ENCODE data around the gene FBXO31. TPM values are rescaled to one million over a fixed set of nuclear protein-coding genes. Genes with fewer than 3 reads are reported as not detected.

Gene FBXO31
- total and polyA plus RNA-seq, 10 of the 15 experiments (the other 5 are each of a cell fraction or from before 2014, with no cell fraction given), result 0.19 to 33.1 (median 10.3) TPM

- no peaks in the 10 kb centered on the region for H3K27me3 ChIP-seq (replicated peaks in 1 of 2; ENCODE audit: control insufficient read depth in 2 of 2, insufficient read depth in 2 of 2, low read length in 1 of 2)
- no peaks in the 10 kb centered on the region for H3K79me2 ChIP-seq (ENCODE audit: control insufficient read depth, insufficient read depth, low read length)
- H4K20me1 ChIP-seq (ENCODE audit: control insufficient read depth, insufficient read depth), result no peaks in the 10 kb centered on the region
- no peak for TF ChIP-seq MYB (IDR thresholded peaks at IDR 0.05; ENCODE audit: borderline replicate concordance, low read depth, low read length)
- no peak overlapping the region for H3K4me2 ChIP-seq (ENCODE audit: control insufficient read depth, insufficient read depth)
- SMC1A ChIA-PET (ENCODE audit: uncharacterized antibody, unreplicated experiment), result no interaction called here
- no peaks in the 10 kb centered on the region for H3K9me3 ChIP-seq (replicated peaks; ENCODE audit: control insufficient read depth, insufficient read depth, low read length)
- in situ Hi-C loops (cut with MboI) (no loop called here), intact Hi-C loops (cut with micrococcal nuclease; ENCODE audit: unreplicated experiment) (no loop called here)
- BruUV-seq (replicated peaks), result no TSS peak
- 91% methylated on average over 9 of the region's 9 CpGs for WGBS (ENCODE audit: insufficient coverage, insufficient replicate concordance, low lambda C conversion rate, missing lambda C conversion rate)
- H3K4me3 ChIP-seq, result no peak overlapping the region
- POLR2A ChIA-PET, result no interaction called here
- no peak overlapping the region for H3K9ac ChIP-seq (ENCODE audit: control insufficient read depth, insufficient read depth, low read length)
- no peak overlapping the region for H3K27ac ChIP-seq (ENCODE audit: control insufficient read depth, insufficient read depth)
- ATAC-seq, result no peak
- RAD21 ChIA-PET (ENCODE audit: unreplicated experiment), result no interaction called here
- CTCF ChIA-PET, result no interaction called here
- DNase-seq (ENCODE audit: low read depth, low spot score), result no peak
- no peaks in the 10 kb centered on the region for H3K4me1 ChIP-seq (ENCODE audit: control insufficient read depth, insufficient read depth, low read length)
- H3K36me3 ChIP-seq (ENCODE audit: control insufficient read depth in 2 of 2, insufficient read depth in 2 of 2, low read length in 1 of 2), result peaks cover 21 to 24% of the 10 kb centered on the region in 2 experiments
- FAIRE-seq, result no peak
- no peak overlapping the region for H2AFZ ChIP-seq (ENCODE audit: control insufficient read depth, low read depth, low read length)
Observed at GRCh38 chr16:87358696-87359095, 24.9 kb downstream of the FBXO31 start.

DNA sequence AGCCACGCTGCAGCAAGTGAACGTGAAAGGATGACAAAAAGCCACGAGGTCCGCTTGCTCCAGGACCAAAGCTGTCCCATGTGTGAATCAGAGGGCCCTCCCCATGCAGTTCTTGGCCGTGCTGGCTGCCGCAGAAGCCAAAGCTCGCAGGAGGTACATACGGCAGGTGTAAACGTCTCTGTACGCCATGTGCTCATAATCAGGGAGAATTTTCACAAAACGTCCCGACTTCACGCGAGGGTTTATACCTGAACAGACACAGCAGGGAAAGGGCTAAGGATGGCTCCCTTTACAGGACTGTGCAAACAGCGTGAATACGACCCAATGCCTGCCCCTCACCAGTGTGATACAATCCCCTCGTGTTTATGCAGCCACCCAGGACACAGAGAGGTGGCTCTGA, 25.3 kb downstream of the FBXO31 start:
- H2AFZ ChIP-seq (ENCODE audit: control insufficient read depth, low read depth, low read length), result no peak overlapping the region
- WGBS (ENCODE audit: insufficient coverage, insufficient replicate concordance, low lambda C conversion rate, missing lambda C conversion rate), result 96% methylated on average over 17 of the region's 17 CpGs
- in situ Hi-C loops (cut with MboI), result no loop called here
- ChIA-PET CTCF (interaction anchor here (0.6 to 1.5 kb wide), 2 partner anchors 30 to 306 kb away, joined by 4 read pairs; no protein-coding TSS in a partner anchor), RAD21 (ENCODE audit: unreplicated experiment) (no interaction called here), POLR2A (no interaction called here), SMC1A (ENCODE audit: uncharacterized antibody, unreplicated experiment) (no interaction called here)
- ATAC-seq (no peak), FAIRE-seq (no peak), DNase-seq (ENCODE audit: low read depth, low spot score) (no peak)
- no peaks in the 10 kb centered on the region for H4K20me1 ChIP-seq (ENCODE audit: control insufficient read depth, insufficient read depth)
- no peak overlapping the region for H3K4me3 ChIP-seq
- no peak overlapping the region for H3K27ac ChIP-seq (ENCODE audit: control insufficient read depth, insufficient read depth)
- intact Hi-C loops (cut with micrococcal nuclease; ENCODE audit: unreplicated experiment), result no loop called here
- H3K36me3 ChIP-seq (ENCODE audit: control insufficient read depth in 2 of 2, insufficient read depth in 2 of 2, low read length in 1 of 2), result peaks cover 21 to 24% of the 10 kb centered on the region in 2 experiments
- no peak overlapping the region for H3K9ac ChIP-seq (ENCODE audit: control insufficient read depth, insufficient read depth, low read length)
- no peaks in the 10 kb centered on the region for H3K79me2 ChIP-seq (ENCODE audit: control insufficient read depth, insufficient read depth, low read length)
- no peaks in the 10 kb centered on the region for H3K9me3 ChIP-seq (replicated peaks; ENCODE audit: control insufficient read depth, insufficient read depth, low read length)
- H3K27me3 ChIP-seq (replicated peaks in 1 of 2; ENCODE audit: control insufficient read depth in 2 of 2, insufficient read depth in 2 of 2, low read length in 1 of 2), result no peaks in the 10 kb centered on the region
- H3K4me2 ChIP-seq (ENCODE audit: control insufficient read depth, insufficient read depth), result no peak overlapping the region
- BruUV-seq (replicated peaks), result no TSS peak
- H3K4me1 ChIP-seq (ENCODE audit: control insufficient read depth, insufficient read depth, low read length), result no peaks in the 10 kb centered on the region
- TF ChIP-seq EGR1 (IDR thresholded peaks at IDR 0.05; ENCODE audit: borderline replicate concordance in 1 of 2, low read depth in 2 of 2, low read length in 2 of 2), result no peak
- no peak for TF ChIP-seq POLR2AphosphoS5 (IDR thresholded peaks at IDR 0.05; ENCODE audit: low read length)
- TF ChIP-seq, protein P1, sequence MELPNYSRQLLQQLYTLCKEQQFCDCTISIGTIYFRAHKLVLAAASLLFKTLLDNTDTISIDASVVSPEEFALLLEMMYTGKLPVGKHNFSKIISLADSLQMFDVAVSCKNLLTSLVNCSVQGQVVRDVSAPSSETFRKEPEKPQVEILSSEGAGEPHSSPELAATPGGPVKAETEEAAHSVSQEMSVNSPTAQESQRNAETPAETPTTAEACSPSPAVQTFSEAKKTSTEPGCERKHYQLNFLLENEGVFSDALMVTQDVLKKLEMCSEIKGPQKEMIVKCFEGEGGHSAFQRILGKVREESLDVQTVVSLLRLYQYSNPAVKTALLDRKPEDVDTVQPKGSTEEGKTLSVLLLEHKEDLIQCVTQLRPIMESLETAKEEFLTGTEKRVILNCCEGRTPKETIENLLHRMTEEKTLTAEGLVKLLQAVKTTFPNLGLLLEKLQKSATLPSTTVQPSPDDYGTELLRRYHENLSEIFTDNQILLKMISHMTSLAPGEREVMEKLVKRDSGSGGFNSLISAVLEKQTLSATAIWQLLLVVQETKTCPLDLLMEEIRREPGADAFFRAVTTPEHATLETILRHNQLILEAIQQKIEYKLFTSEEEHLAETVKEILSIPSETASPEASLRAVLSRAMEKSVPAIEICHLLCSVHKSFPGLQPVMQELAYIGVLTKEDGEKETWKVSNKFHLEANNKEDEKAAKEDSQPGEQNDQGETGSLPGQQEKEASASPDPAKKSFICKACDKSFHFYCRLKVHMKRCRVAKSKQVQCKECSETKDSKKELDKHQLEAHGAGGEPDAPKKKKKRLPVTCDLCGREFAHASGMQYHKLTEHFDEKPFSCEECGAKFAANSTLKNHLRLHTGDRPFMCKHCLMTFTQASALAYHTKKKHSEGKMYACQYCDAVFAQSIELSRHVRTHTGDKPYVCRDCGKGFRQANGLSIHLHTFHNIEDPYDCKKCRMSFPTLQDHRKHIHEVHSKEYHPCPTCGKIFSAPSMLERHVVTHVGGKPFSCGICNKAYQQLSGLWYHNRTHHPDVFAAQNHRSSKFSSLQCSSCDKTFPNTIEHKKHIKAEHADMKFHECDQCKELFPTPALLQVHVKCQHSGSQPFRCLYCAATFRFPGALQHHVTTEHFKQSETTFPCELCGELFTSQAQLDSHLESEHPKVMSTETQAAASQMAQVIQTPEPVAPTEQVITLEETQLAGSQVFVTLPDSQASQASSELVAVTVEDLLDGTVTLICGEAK (IDR thresholded peaks at IDR 0.05; ENCODE audit: borderline replicate concordance), result no peak
- TF ChIP-seq ZBED1 (IDR thresholded peaks at IDR 0.05; ENCODE audit: borderline replicate concordance), result no peak
- TF ChIP-seq SUZ12 (IDR thresholded peaks at IDR 0.05; ENCODE audit: unreplicated experiment), result no peak
- TF ChIP-seq FOXM1 (IDR thresholded peaks at IDR 0.05; ENCODE audit: low read depth, low read length), result no peak
- no peak for TF ChIP-seq ESRRA (IDR thresholded peaks at IDR 0.05; ENCODE audit: low read length)
- TF ChIP-seq EED (IDR thresholded peaks at IDR 0.05; ENCODE audit: low read depth), result no peak
- TF ChIP-seq KLF5 (IDR thresholded peaks at IDR 0.05; ENCODE audit: partially characterized antibody), result no peak
- TF ChIP-seq HDGF (IDR thresholded peaks at IDR 0.05), result no peak
- TF ChIP-seq MYB (IDR thresholded peaks at IDR 0.05; ENCODE audit: borderline replicate concordance, low read depth, low read length), result no peak
- no peak for TF ChIP-seq CREB1 (IDR thresholded peaks at IDR 0.05; ENCODE audit: low read depth)
- no peak for TF ChIP-seq HCFC1 (IDR thresholded peaks at IDR 0.05; ENCODE audit: low read length)
- TF ChIP-seq, protein P2, sequence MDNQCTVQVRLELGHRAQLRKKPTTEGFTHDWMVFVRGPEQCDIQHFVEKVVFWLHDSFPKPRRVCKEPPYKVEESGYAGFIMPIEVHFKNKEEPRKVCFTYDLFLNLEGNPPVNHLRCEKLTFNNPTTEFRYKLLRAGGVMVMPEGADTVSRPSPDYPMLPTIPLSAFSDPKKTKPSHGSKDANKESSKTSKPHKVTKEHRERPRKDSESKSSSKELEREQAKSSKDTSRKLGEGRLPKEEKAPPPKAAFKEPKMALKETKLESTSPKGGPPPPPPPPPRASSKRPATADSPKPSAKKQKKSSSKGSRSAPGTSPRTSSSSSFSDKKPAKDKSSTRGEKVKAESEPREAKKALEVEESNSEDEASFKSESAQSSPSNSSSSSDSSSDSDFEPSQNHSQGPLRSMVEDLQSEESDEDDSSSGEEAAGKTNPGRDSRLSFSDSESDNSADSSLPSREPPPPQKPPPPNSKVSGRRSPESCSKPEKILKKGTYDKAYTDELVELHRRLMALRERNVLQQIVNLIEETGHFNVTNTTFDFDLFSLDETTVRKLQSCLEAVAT (IDR thresholded peaks at IDR 0.05), result no peak
